Smooth muscle cell (in vitro differentiated cells): ENCODE results near the gene GPRC5C. TPM values are rescaled to one million over a fixed set of nuclear protein-coding genes. Genes with fewer than 3 reads are reported as not detected.

Experiments
- DNase-seq: peaks from one replicate; lab custom pipeline; 2025; ENCODE audit not compliant: unreplicated experiment; lab: John Stamatoyannopoulos, UW
- H2AFZ ChIP-seq: fragments of 200-600 bp; sonication (generic); 2 replicates; pipeline ENCODE4 v1.6.0; 2016; ENCODE audit warnings: antibody characterized with exemption, low read depth, mild to moderate bottlenecking
- H3F3A ChIP-seq: fragments of 200-600 bp; sonication (generic); 2 replicates; pipeline ENCODE4 v1.6.0; 2017; ENCODE audit warnings: antibody characterized with exemption, low read depth
- H3K27ac ChIP-seq: fragments of 200-600 bp; sonication (generic); 2 replicates; pipeline ENCODE4 v1.5.1; 2016; ENCODE audit warnings: low read depth, mild to moderate bottlenecking
- H3K27me3 ChIP-seq: fragments of 200-600 bp; sonication (generic); 2 replicates; pipeline ENCODE4 v1.6.1; 2016; ENCODE audit warnings: low read depth, mild to moderate bottlenecking
- H3K36me3 ChIP-seq: fragments of 200-600 bp; sonication (generic); 2 replicates; pipeline ENCODE4 v1.5.1; 2016; ENCODE audit warnings: low read depth
- H3K4me1 ChIP-seq: fragments of 200-600 bp; sonication (generic); 2 replicates; pipeline ENCODE4 v1.5.1; 2016; ENCODE audit warnings: low read depth
- H3K4me2 ChIP-seq: fragments of 200-600 bp; sonication (generic); 2 replicates; pipeline ENCODE4 v1.6.0; 2016; ENCODE audit warnings: mild to moderate bottlenecking
- H3K4me3 ChIP-seq: fragments of 200-600 bp; sonication (generic); 2 replicates; pipeline ENCODE4 v1.5.1; 2016; ENCODE audit warnings: mild to moderate bottlenecking
- H3K79me2 ChIP-seq: fragments of 200-600 bp; sonication (generic); 2 replicates; pipeline ENCODE4 v1.6.0; 2016; ENCODE audit warnings: low read depth, mild to moderate bottlenecking
- H3K9ac ChIP-seq: fragments of 200-600 bp; sonication (generic); 2 replicates; pipeline ENCODE4 v1.6.0; 2016; ENCODE audit warnings: low read depth
- H3K9me3 ChIP-seq: fragments of 200-600 bp; sonication (generic); replicated peaks from 2 replicates; pipeline ENCODE4 v1.5.1; 2016; ENCODE audit warnings: low read depth
- H4K20me1 ChIP-seq: fragments of 200-600 bp; sonication (generic); 2 replicates; pipeline ENCODE4 v1.6.0; 2016; ENCODE audit warnings: low read depth
- CTCF ChIP-seq: fragments of 200-600 bp; sonication (generic); IDR thresholded peaks from 2 replicates; pipeline ENCODE4 v1.5.1; 2017; ENCODE audit warnings: borderline replicate concordance, mild to moderate bottlenecking, antibody characterized with exemption; ENCODE audit not compliant: insufficient read depth, poor library complexity, severe bottlenecking
- WGBS: methylation state at CpG from one replicate; pipeline ENCODE4 v1.1.7; 2016; ENCODE audit warnings: low lambda C conversion rate; 5-methylcytosine and 5-hydroxymethylcytosine counted together
- polyA plus RNA-seq: library from polyadenylated mRNA; unstranded; fragments of >200 nt; fragmentation: Nextera tagmentation; extraction: Ambion mirVana; gene quantifications from 2 replicates; pipeline ENCODE4 v1.2.1, GENCODE V29; 2016
- total RNA-seq: library from RNA; depleted of rRNA; stranded (reverse); fragments of >200 nt; gene quantifications from 2 replicates; pipeline ENCODE4 v1.2.3, GENCODE V29; 2014

GPRC5C gene
- total and polyA plus RNA-seq, 2 experiments from 2014 or later = 64.5 to 96.9 TPM

GRCh38 chr17:74389937-74390679 lies 41.8 kb upstream of the GPRC5C start:
- no peaks in the 10 kb centered on the region for H3K79me2 ChIP-seq
- H3F3A ChIP-seq = peaks cover 9% of the 10 kb centered on the region
- H2AFZ ChIP-seq = no peak overlapping the region
- no peak for DNase-seq
- H3K4me2 ChIP-seq = no peak overlapping the region
- TF ChIP-seq CTCF = no peak
- no peaks in the 10 kb centered on the region for H3K36me3 ChIP-seq
- no peaks in the 10 kb centered on the region for H3K27me3 ChIP-seq
- no peaks in the 10 kb centered on the region for H4K20me1 ChIP-seq
- no peaks in the 10 kb centered on the region for H3K9me3 ChIP-seq
- 92% methylated on average over 2 of the region's 2 CpGs for WGBS
- peaks cover 15% of the 10 kb centered on the region for H3K4me1 ChIP-seq
- H3K27ac ChIP-seq = peak overlapping the region; percentile 69
- H3K9ac ChIP-seq = no peak overlapping the region
- no peak overlapping the region for H3K4me3 ChIP-seq

- Histone ChIP-seq H3K27ac (peak overlapping the region; percentile 69), H3K36me3 (no peaks in the 10 kb centered on the region), H3K4me2 (peak overlapping the region; percentile 45), H2AFZ (no peak overlapping the region), H3F3A (peaks cover 6% of the 10 kb centered on the region), H3K27me3 (no peaks in the 10 kb centered on the region), H3K9ac (no peak overlapping the region), H3K9me3 (no peaks in the 10 kb centered on the region), H3K4me1 (peaks cover 15% of the 10 kb centered on the region), H3K4me3 (no peak overlapping the region), H3K79me2 (no peaks in the 10 kb centered on the region), H4K20me1 (no peaks in the 10 kb centered on the region)
- no peak for TF ChIP-seq CTCF
- 51% methylated on average over 11 of the region's 11 CpGs for WGBS
- no peak for DNase-seq
Observed at GRCh38 chr17:74390680-74391653, 40.9 kb upstream of the GPRC5C start.

DNA sequence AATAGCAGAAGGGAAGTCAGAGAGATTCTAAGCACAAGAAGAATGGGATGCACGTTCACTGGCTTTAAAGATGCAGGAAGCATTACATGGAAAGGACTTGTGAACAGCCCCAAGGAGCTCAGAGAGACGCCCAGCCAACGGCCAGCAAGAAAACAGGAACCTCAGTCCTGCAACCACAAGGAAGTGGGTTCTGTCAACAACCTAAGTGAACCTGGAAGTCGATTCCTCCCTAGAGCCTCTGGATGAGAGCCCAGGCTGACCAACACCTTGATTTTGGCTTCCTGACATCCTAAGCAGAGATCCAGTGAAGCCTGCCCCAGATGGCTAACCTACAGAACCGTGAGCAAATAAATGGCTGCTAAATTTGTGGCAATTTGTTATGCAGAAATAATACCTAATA lies 40.1 kb upstream of the GPRC5C start:
- Histone ChIP-seq H3K9ac (no peak overlapping the region), H3K4me1 (peaks cover 12% of the 10 kb centered on the region), H3K27ac (peak overlapping the region; percentile 69), H3K4me2 (peak overlapping the region; percentile 45), H2AFZ (no peak overlapping the region), H3K4me3 (no peak overlapping the region), H3K9me3 (no peaks in the 10 kb centered on the region), H3K36me3 (no peaks in the 10 kb centered on the region), H3K79me2 (no peaks in the 10 kb centered on the region), H3K27me3 (no peaks in the 10 kb centered on the region), H4K20me1 (no peaks in the 10 kb centered on the region), H3F3A (peaks cover 4% of the 10 kb centered on the region)
- TF ChIP-seq CTCF = no peak
- 68% methylated on average over 5 of the region's 5 CpGs for WGBS
- no peak for DNase-seq
